ENCODE results near the gene MPC1. TPM values are rescaled to one million over a fixed set of nuclear protein-coding genes. Genes with fewer than 3 reads are reported as not detected.
"Not testable (repeated sequence)": the region's sequence is repeated elsewhere in the genome, so short reads cannot be mapped to it uniquely, and the experiment has no call there.

MPC1 gene
- total and polyA plus RNA-seq, 5 donors from 2014 or later: 25.7 to 92.1 (median 76.6) TPM

DNA sequence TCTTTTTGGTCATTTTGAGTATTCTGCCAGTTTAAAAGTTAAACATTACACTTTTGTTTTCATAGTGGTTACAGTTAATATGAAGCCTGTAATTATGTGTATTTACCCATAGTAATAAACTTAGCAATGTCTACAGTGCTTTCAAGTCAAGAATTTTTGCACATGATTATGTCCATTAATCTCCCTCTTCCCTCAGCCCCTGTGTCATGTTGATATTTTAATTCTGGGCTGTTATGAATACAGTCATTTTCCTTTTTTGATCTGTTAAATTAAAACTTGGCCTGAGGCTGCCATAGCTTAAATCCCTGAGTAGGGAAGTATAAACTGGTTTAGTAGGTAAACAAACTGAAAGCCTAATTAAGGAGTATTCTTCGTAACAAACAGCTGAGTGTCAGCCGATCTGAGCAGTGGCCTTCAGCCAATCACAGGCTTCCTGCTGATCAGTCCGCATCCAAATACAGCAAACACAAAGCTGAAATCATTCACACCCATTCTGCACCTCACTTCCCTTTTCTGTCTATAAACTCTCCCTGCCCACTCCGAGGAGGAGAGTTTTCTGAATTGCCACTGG lies 30.9 kb downstream of the MPC1 start:
- H3K27ac Mint-ChIP-seq: no peak overlapping the region

DNA sequence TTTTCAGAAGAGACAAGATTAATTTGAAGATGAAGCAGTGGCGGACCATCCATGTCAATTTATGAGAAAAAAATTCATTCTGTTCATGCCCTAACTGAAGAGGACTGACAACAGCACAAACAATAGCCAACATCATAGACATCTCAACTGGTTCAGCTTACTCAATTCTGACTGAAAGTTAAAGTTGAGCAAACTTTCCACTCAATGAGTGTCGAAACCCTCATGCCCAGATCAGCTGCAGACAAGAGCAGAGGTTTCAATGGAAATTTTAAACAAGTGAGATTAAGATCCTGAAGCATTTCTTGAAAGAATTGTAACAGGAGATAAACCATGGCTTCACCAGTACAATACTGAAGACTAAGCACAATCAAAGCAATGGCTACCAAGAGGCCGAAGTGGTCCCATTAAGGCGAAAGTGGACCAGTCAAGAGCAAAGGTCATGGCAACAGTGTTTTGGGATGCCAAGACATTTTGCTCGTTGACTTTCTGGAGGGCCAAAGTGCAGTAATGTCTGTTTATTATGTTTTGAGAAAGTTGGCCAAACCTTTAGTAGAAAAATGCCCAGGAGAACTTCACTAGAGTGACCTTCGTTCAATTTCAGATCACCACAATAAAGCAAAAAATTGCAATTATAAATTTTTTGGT lies 34.3 kb downstream of the MPC1 start:
- H3K27me3 Mint-ChIP-seq: peaks cover 47% of the 10 kb centered on the region
- ATAC-seq (ENCODE audit: low read depth in 2 of 2): no peak
- Histone ChIP-seq H3K27me3 (ENCODE audit: control insufficient read depth, insufficient read depth, low read length) (peaks cover 12% of the 10 kb centered on the region), H3K36me3 (ENCODE audit: control insufficient read depth, insufficient read depth, low read length) (no peaks in the 10 kb centered on the region), H3K4me3 (ENCODE audit: low read depth, low read length) (no peak overlapping the region), H3K9me3 (ENCODE audit: control insufficient read depth in 2 of 2, low read length in 2 of 2) (peaks cover 8 to 16% of the 10 kb centered on the region in 2 experiments), H3K27ac (ENCODE audit: insufficient read depth, low read length, poor library complexity, severe bottlenecking) (no peak overlapping the region), H3K4me1 (ENCODE audit: control insufficient read depth, insufficient read depth, low read length, poor library complexity, severe bottlenecking) (peaks cover under 1% of the 10 kb centered on the region)
- H3K36me3 Mint-ChIP-seq: peaks cover 3% of the 10 kb centered on the region
- peaks cover 0 to 22% (median 9%) of the 10 kb centered on the region in 7 donors for H3K9me3 Mint-ChIP-seq
- H3K27ac Mint-ChIP-seq: no peak overlapping the region
- no peak for DNase-seq
- no peak overlapping the region for H3K4me3 Mint-ChIP-seq
- peaks cover 0 to 10% (median 4%) of the 10 kb centered on the region in 4 donors for H3K4me1 Mint-ChIP-seq

More for the DNA sequence above, 30.9 kb downstream of the MPC1 start:
- Mint-ChIP-seq H3K36me3 (peaks cover 3% of the 10 kb centered on the region), H3K27me3 (peaks cover 80% of the 10 kb centered on the region), H3K4me1 (peaks cover 0 to 7% (median 0%) of the 10 kb centered on the region in 4 donors), H3K9me3 (peaks cover 0 to 22% (median 9%) of the 10 kb centered on the region in 7 donors), H3K4me3 (no peak overlapping the region)
- ATAC-seq (ENCODE audit: low read depth in 2 of 2): no peak
- Histone ChIP-seq H3K36me3 (ENCODE audit: control insufficient read depth, insufficient read depth, low read length) (no peaks in the 10 kb centered on the region), H3K4me1 (ENCODE audit: control insufficient read depth, insufficient read depth, low read length, poor library complexity, severe bottlenecking) (no peaks in the 10 kb centered on the region), H3K27me3 (ENCODE audit: control insufficient read depth, insufficient read depth, low read length) (peaks cover 28% of the 10 kb centered on the region), H3K27ac (ENCODE audit: insufficient read depth, low read length, poor library complexity, severe bottlenecking) (no peak overlapping the region), H3K4me3 (ENCODE audit: low read depth, low read length) (no peak overlapping the region), H3K9me3 (ENCODE audit: control insufficient read depth in 2 of 2, low read length in 2 of 2) (peaks cover 8 to 16% of the 10 kb centered on the region in 2 experiments)
- no peak for DNase-seq

- H3K36me3 Mint-ChIP-seq: peaks cover 3% of the 10 kb centered on the region
- peaks cover 35% of the 10 kb centered on the region for H3K27me3 Mint-ChIP-seq
- H3K4me1 Mint-ChIP-seq: peaks cover 0 to 12% (median 8%) of the 10 kb centered on the region in 4 donors
- no peak for ATAC-seq (ENCODE audit: low read depth in 2 of 2)
- H3K27me3 ChIP-seq (ENCODE audit: control insufficient read depth, insufficient read depth, low read length): peaks cover 9% of the 10 kb centered on the region
- no peak overlapping the region for H3K4me3 ChIP-seq (ENCODE audit: low read depth, low read length)
- H3K4me1 ChIP-seq (ENCODE audit: control insufficient read depth, insufficient read depth, low read length, poor library complexity, severe bottlenecking): peaks cover 12% of the 10 kb centered on the region
- H3K9me3 ChIP-seq (ENCODE audit: control insufficient read depth in 2 of 2, low read length in 2 of 2): peaks cover 8 to 16% of the 10 kb centered on the region in 2 experiments
- DNase-seq: no peak
- H3K27ac Mint-ChIP-seq: no peak overlapping the region
- H3K4me3 Mint-ChIP-seq: no peak overlapping the region
- H3K27ac ChIP-seq (ENCODE audit: insufficient read depth, low read length, poor library complexity, severe bottlenecking): no peak overlapping the region
- no peaks in the 10 kb centered on the region for H3K36me3 ChIP-seq (ENCODE audit: control insufficient read depth, insufficient read depth, low read length)
- peaks cover 0 to 22% (median 9%) of the 10 kb centered on the region in 7 donors for H3K9me3 Mint-ChIP-seq
These were observed 35.8 kb downstream of the MPC1 start for GRCh38 chr6:166346965-166347364.

DNA sequence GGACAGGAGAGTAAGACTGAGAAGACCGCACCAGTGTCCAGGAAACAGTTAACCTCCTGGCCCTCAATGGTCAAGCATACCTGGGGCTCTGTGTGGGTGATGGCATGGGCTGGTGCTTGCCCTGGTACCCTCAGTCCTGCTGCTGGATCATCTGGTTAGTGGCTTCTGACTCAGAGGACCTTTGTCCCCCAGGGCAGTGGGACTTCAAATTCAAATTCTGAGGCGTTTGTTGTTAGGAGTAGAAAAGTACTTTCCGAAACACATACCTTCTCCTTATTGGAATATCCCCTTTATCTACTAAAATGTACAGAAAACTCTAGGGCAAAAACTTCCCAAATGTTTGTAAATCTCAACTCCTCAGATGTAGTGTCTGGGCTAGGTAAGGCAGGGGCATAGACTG lies 36.3 kb downstream of the MPC1 start:
- Histone ChIP-seq H3K36me3 (ENCODE audit: control insufficient read depth, insufficient read depth, low read length) (no peaks in the 10 kb centered on the region), H3K27ac (ENCODE audit: insufficient read depth, low read length, poor library complexity, severe bottlenecking) (no peak overlapping the region), H3K27me3 (ENCODE audit: control insufficient read depth, insufficient read depth, low read length) (peaks cover 7% of the 10 kb centered on the region), H3K9me3 (ENCODE audit: control insufficient read depth in 2 of 2, low read length in 2 of 2) (peaks cover 8 to 16% of the 10 kb centered on the region in 2 experiments), H3K4me3 (ENCODE audit: low read depth, low read length) (no peak overlapping the region), H3K4me1 (ENCODE audit: control insufficient read depth, insufficient read depth, low read length, poor library complexity, severe bottlenecking) (peaks cover 17% of the 10 kb centered on the region)
- Mint-ChIP-seq H3K36me3 (peaks cover 3% of the 10 kb centered on the region), H3K9me3 (peaks cover 0 to 19% (median 9%) of the 10 kb centered on the region in 7 donors), H3K27me3 (peaks cover 30% of the 10 kb centered on the region), H3K4me1 (peaks cover 0 to 15% (median 12%) of the 10 kb centered on the region in 4 donors), H3K27ac (no peak overlapping the region), H3K4me3 (no peak overlapping the region)
- DNase-seq (no peak), ATAC-seq (ENCODE audit: low read depth in 2 of 2) (no peak)

DNA sequence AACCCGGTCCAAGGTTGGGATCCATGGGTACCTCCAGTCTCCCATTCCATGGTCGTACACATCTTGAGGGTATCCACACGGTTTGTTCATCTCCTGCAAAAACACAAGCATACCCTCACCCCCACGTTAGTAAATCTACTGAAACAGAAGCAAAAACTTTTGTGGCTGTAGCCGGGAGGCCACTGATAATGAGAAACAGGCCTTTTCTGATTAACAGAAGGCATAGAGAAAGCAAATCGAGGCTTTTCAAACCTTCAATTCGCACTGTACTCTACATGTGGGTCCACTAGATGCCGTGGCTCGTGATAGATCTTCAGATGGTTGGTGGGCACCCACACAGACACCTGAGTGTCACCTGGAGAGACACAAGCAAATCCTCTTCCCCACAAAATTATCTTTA lies 37.1 kb downstream of the MPC1 start:
- Mint-ChIP-seq H3K27me3 (peaks cover 24% of the 10 kb centered on the region), H3K9me3 (peaks cover 0 to 13% (median 9%) of the 10 kb centered on the region in 7 donors), H3K4me3 (peak overlapping the region in 2 of 4 donors; percentile 0 to 42), H3K4me1 (peaks cover 0 to 16% (median 13%) of the 10 kb centered on the region in 4 donors)
- Histone ChIP-seq H3K4me1 (ENCODE audit: control insufficient read depth, insufficient read depth, low read length, poor library complexity, severe bottlenecking) (peaks cover 25% of the 10 kb centered on the region), H3K9me3 (ENCODE audit: control insufficient read depth in 2 of 2, low read length in 2 of 2) (peaks cover 4 to 10% of the 10 kb centered on the region in 2 experiments)
- not testable (repeated sequence) for H3K27me3 ChIP-seq (ENCODE audit: control insufficient read depth, insufficient read depth, low read length); H3K36me3 Mint-ChIP-seq; H3K4me3 ChIP-seq (ENCODE audit: low read depth, low read length); H3K27ac ChIP-seq (ENCODE audit: insufficient read depth, low read length, poor library complexity, severe bottlenecking); H3K36me3 ChIP-seq (ENCODE audit: control insufficient read depth, insufficient read depth, low read length); DNase-seq; H3K27ac Mint-ChIP-seq; ATAC-seq (ENCODE audit: low read depth in 2 of 2)

- not testable (repeated sequence) for H3K36me3 ChIP-seq (ENCODE audit: control insufficient read depth, insufficient read depth, low read length); H3K27ac ChIP-seq (ENCODE audit: insufficient read depth, low read length, poor library complexity, severe bottlenecking); H3K9me3 ChIP-seq (ENCODE audit: control insufficient read depth in 2 of 2, low read length in 2 of 2); H3K9me3 Mint-ChIP-seq; H3K4me3 ChIP-seq (ENCODE audit: low read depth, low read length); ATAC-seq (ENCODE audit: low read depth in 2 of 2); H3K27me3 ChIP-seq (ENCODE audit: control insufficient read depth, insufficient read depth, low read length); DNase-seq; H3K36me3 Mint-ChIP-seq
- Mint-ChIP-seq H3K4me1 (peaks cover 0 to 16% (median 13%) of the 10 kb centered on the region in 4 donors), H3K4me3 (peak overlapping the region in 2 of 4 donors; percentile 83 to 93), H3K27ac (peak overlapping the region in 1 of 3 donors; percentile 50), H3K27me3 (peaks cover 17% of the 10 kb centered on the region)
- H3K4me1 ChIP-seq (ENCODE audit: control insufficient read depth, insufficient read depth, low read length, poor library complexity, severe bottlenecking): peaks cover 32% of the 10 kb centered on the region
These were observed 37.8 kb downstream of the MPC1 start for GRCh38 chr6:166344921-166345320.

- Mint-ChIP-seq H3K9me3 (peaks cover 0 to 2% (median 0%) of the 10 kb centered on the region in 7 donors), H3K27ac (no peak overlapping the region), H3K4me3 (peak overlapping the region in 1 of 4 donors; percentile 93), H3K27me3 (peaks cover 12% of the 10 kb centered on the region), H3K4me1 (peaks cover 0 to 16% (median 9%) of the 10 kb centered on the region in 4 donors), H3K36me3 (peaks cover 3% of the 10 kb centered on the region)
- H3K27me3 ChIP-seq (ENCODE audit: control insufficient read depth, insufficient read depth, low read length): no peaks in the 10 kb centered on the region
- no peaks in the 10 kb centered on the region for H3K9me3 ChIP-seq (ENCODE audit: control insufficient read depth in 2 of 2, low read length in 2 of 2)
- no peak overlapping the region for H3K27ac ChIP-seq (ENCODE audit: insufficient read depth, low read length, poor library complexity, severe bottlenecking)
- ATAC-seq (ENCODE audit: low read depth in 2 of 2): no peak
- H3K36me3 ChIP-seq (ENCODE audit: control insufficient read depth, insufficient read depth, low read length): peaks cover 2% of the 10 kb centered on the region
- no peak for DNase-seq
- no peak overlapping the region for H3K4me3 ChIP-seq (ENCODE audit: low read depth, low read length)
- H3K4me1 ChIP-seq (ENCODE audit: control insufficient read depth, insufficient read depth, low read length, poor library complexity, severe bottlenecking): peaks cover 39% of the 10 kb centered on the region
These were observed 38.5 kb downstream of the MPC1 start for GRCh38 chr6:166344240-166344639.
